ENCODE data around the gene RAB3D.

The RAB3D gene

DNA sequence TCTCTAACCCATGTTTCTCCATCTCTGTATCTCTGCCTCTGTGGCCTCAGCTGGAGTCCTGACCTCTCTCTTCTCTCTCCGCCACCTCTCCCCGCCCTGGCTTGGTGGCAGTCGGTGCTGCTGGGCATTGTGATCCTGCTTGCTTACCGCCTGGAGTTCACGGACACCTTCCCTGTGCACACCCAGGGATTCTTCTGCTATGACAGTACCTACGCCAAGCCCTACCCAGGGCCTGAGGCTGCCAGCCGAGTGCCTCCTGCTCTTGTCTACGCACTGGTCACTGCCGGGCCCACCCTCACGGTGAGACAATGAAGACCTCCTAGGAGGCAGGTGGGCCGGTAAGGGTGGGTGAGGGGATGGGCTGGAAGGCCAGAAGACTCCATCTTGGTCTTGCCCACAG, 20.0 kb upstream of the RAB3D start:
- Histone ChIP-seq H3K27ac (replicated peaks) (no peak overlapping the region), H3K4me3 (replicated peaks; ENCODE audit: insufficient read depth, low read length) (no peak overlapping the region), H3K27me3 (ENCODE audit: insufficient read depth, poor library complexity, severe bottlenecking) (no peaks in the 10 kb centered on the region)
- TF ChIP-seq, protein P1, sequence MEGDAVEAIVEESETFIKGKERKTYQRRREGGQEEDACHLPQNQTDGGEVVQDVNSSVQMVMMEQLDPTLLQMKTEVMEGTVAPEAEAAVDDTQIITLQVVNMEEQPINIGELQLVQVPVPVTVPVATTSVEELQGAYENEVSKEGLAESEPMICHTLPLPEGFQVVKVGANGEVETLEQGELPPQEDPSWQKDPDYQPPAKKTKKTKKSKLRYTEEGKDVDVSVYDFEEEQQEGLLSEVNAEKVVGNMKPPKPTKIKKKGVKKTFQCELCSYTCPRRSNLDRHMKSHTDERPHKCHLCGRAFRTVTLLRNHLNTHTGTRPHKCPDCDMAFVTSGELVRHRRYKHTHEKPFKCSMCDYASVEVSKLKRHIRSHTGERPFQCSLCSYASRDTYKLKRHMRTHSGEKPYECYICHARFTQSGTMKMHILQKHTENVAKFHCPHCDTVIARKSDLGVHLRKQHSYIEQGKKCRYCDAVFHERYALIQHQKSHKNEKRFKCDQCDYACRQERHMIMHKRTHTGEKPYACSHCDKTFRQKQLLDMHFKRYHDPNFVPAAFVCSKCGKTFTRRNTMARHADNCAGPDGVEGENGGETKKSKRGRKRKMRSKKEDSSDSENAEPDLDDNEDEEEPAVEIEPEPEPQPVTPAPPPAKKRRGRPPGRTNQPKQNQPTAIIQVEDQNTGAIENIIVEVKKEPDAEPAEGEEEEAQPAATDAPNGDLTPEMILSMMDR (IDR thresholded peaks at IDR 0.05; ENCODE audit: insufficient read depth, low read length), result no peak
- TF ChIP-seq, protein P2, sequence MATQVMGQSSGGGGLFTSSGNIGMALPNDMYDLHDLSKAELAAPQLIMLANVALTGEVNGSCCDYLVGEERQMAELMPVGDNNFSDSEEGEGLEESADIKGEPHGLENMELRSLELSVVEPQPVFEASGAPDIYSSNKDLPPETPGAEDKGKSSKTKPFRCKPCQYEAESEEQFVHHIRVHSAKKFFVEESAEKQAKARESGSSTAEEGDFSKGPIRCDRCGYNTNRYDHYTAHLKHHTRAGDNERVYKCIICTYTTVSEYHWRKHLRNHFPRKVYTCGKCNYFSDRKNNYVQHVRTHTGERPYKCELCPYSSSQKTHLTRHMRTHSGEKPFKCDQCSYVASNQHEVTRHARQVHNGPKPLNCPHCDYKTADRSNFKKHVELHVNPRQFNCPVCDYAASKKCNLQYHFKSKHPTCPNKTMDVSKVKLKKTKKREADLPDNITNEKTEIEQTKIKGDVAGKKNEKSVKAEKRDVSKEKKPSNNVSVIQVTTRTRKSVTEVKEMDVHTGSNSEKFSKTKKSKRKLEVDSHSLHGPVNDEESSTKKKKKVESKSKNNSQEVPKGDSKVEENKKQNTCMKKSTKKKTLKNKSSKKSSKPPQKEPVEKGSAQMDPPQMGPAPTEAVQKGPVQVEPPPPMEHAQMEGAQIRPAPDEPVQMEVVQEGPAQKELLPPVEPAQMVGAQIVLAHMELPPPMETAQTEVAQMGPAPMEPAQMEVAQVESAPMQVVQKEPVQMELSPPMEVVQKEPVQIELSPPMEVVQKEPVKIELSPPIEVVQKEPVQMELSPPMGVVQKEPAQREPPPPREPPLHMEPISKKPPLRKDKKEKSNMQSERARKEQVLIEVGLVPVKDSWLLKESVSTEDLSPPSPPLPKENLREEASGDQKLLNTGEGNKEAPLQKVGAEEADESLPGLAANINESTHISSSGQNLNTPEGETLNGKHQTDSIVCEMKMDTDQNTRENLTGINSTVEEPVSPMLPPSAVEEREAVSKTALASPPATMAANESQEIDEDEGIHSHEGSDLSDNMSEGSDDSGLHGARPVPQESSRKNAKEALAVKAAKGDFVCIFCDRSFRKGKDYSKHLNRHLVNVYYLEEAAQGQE (IDR thresholded peaks at IDR 0.05; ENCODE audit: insufficient replicate concordance, low read depth), result no peak
- TF ChIP-seq POLR2AphosphoS5 (IDR thresholded peaks at IDR 0.05; ENCODE audit: low read depth), result no peak
- TF ChIP-seq SPI1 (IDR thresholded peaks at IDR 0.05; ENCODE audit: borderline replicate concordance, low read depth), result no peak
- DNase-seq (ENCODE audit: low read depth in 1 of 2, low spot score in 1 of 2), result no peak

DNA sequence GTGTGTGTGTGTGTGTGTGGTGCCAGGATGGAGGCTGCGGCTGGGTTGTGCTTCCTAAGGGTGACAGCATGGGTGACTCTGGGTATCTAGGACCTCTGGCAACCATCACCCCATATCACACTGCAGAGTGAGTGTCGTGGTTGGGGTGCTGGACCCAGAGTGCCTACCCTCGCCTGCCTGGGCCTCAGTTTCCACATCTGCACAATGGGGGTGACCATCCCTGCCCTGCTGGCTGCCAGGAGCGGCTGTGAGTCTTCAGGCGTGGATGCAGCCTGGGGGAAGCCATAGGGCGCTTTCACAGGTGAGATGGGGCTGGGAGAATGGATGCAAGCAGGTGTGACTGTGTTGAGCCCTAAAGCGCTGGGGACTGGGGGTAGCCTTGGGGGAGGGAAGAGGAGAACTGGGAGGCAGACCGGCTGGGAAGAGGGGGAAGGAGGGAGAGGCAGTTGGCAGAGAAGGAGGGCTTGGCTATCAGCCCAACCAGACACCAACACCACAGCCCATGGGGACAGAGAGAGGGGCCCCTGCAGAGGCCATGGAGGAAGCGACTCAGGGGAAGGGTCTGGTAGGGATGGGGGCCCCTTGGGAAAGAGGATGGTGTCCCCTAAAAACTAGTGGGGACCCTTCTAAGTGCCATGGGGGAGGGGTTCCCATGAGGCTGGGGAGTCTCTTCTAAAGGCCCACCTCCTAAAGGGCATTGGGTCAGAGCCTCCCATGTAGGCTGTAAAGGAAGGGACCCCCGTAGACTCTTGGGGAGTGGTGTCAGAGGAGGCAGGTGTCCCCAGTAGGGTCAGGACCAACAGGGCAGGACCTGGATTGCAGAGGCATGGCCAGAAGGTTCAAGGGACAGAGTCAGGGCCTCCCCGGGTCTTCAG, 17.5 kb upstream of the RAB3D start:
- no peak for DNase-seq (ENCODE audit: low read depth in 1 of 2, low spot score in 1 of 2)
- Histone ChIP-seq H3K27me3 (ENCODE audit: insufficient read depth, poor library complexity, severe bottlenecking) (no peaks in the 10 kb centered on the region), H3K27ac (replicated peaks) (no peak overlapping the region), H3K4me3 (replicated peaks; ENCODE audit: insufficient read depth, low read length) (no peak overlapping the region)
- TF ChIP-seq SPI1 (IDR thresholded peaks at IDR 0.05; ENCODE audit: borderline replicate concordance, low read depth), result no peak
- no peak for TF ChIP-seq GABPA (IDR thresholded peaks at IDR 0.05; ENCODE audit: low read depth)
- TF ChIP-seq, protein P1 (IDR thresholded peaks at IDR 0.05; ENCODE audit: insufficient read depth, low read length), result no peak
- no peak for TF ChIP-seq POLR2AphosphoS5 (IDR thresholded peaks at IDR 0.05; ENCODE audit: low read depth)
- TF ChIP-seq, protein P2 (IDR thresholded peaks at IDR 0.05; ENCODE audit: insufficient replicate concordance, low read depth), result no peak

DNA sequence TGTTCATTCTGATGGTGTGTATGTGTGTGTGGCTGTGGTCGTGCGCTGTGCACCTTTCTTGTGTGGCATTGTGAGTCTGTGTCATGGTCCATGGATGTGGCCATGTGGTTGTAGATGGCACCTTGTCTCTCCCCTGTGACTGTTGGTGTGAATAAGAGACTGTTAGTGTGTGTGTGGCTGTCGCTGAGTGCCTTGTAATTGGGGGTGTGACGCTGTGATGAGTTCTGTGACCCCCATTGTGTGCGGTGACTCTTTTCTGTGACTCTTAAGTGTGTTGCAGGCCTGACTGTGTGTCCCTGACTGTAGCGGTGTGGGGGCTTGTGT, 16.6 kb upstream of the RAB3D start:
- Histone ChIP-seq H3K27ac (replicated peaks) (no peak overlapping the region), H3K4me3 (replicated peaks; ENCODE audit: insufficient read depth, low read length) (peak overlapping the region; percentile 55), H3K27me3 (ENCODE audit: insufficient read depth, poor library complexity, severe bottlenecking) (no peaks in the 10 kb centered on the region)
- DNase-seq (ENCODE audit: low read depth in 1 of 2, low spot score in 1 of 2), result no peak
- TF ChIP-seq, protein P2 (IDR thresholded peaks at IDR 0.05; ENCODE audit: insufficient replicate concordance, low read depth), result no peak

All from HL-60 (cell line).